HL-60 (cell line): Measurements from ENCODE around the gene HIGD2B.
"Not testable (repeated sequence)": the region's sequence is repeated elsewhere in the genome, so short reads cannot be mapped to it uniquely, and the experiment has no call there.

Experiments
- DNase-seq, 2 experiments: peaks; one replicate each; pipeline ENCODE4 v3.0.0-alpha.2; 2010 to 2020; ENCODE audit warnings: low read depth in 1 of 2, low spot score in 1 of 2
- H3K27ac ChIP-seq: fragments of 250-450 bp; sonication (Bioruptor Pico); replicated peaks from 2 replicates; pipeline ENCODE4 v1.5.1; 2020; ENCODE audit warnings: mild to moderate bottlenecking, moderate library complexity
- H3K27me3 ChIP-seq: fragments of 250-450 bp; sonication (Bioruptor Pico); 2 replicates; pipeline ENCODE4 v1.5.1; 2021; ENCODE audit warnings: mild to moderate bottlenecking, moderate library complexity; ENCODE audit not compliant: insufficient read depth, poor library complexity, severe bottlenecking
- H3K4me3 ChIP-seq: replicated peaks from 2 replicates; pipeline ENCODE4 v1.5.1; 2011; ENCODE audit warnings: mild to moderate bottlenecking, control low read depth, low read length; ENCODE audit not compliant: insufficient read depth
- CTCF ChIP-seq: IDR thresholded peaks from one replicate; pipeline ENCODE4 v1.5.1; 2011; ENCODE audit warnings: low read length, control low read depth, inconsistent platforms; ENCODE audit not compliant: insufficient read depth
- GABPA ChIP-seq: IDR thresholded peaks from 2 replicates; pipeline ENCODE4 v1.6.1; 2012; ENCODE audit warnings: low read depth
- POLR2AphosphoS5 ChIP-seq: IDR thresholded peaks from 2 replicates; pipeline ENCODE4 v1.6.1; 2012; ENCODE audit warnings: low read depth
- REST ChIP-seq: IDR thresholded peaks from 2 replicates; pipeline ENCODE4 v1.6.1; 2012; ENCODE audit warnings: low read depth; ENCODE audit not compliant: insufficient replicate concordance
- SPI1 ChIP-seq: IDR thresholded peaks from 2 replicates; pipeline ENCODE4 v1.6.1; 2012; ENCODE audit warnings: low read depth, mild to moderate bottlenecking, borderline replicate concordance

HIGD2B gene

GRCh38 chr15:72671525-72671924 is 14.5 kb downstream of the HIGD2B start:
- no peak overlapping the region for H3K27ac ChIP-seq
- DNase-seq: no peak
- H3K27me3 ChIP-seq: no peaks in the 10 kb centered on the region
- TF ChIP-seq REST (no peak), GABPA (no peak), CTCF (no peak), SPI1 (no peak), POLR2AphosphoS5 (no peak)
- H3K4me3 ChIP-seq: no peak overlapping the region

- not testable (repeated sequence) for H3K27ac ChIP-seq, H3K27me3 ChIP-seq
- peak; percentile 62 for TF ChIP-seq CTCF
- H3K4me3 ChIP-seq: peak overlapping the region; percentile 28
- peak in 1 of 2 experiments; percentile 80 for DNase-seq
These were observed 15.2 kb downstream of the HIGD2B start for GRCh38 chr15:72670656-72671352.

- DNase-seq, H3K27me3 ChIP-seq, H3K27ac ChIP-seq, H3K4me3 ChIP-seq: not testable (repeated sequence)
These were observed 16.2 kb downstream of the HIGD2B start for GRCh38 chr15:72669803-72670202.

GRCh38 chr15:72665706-72666105 is 20.3 kb downstream of the HIGD2B start:
- not testable (repeated sequence) for H3K4me3 ChIP-seq, DNase-seq, H3K27ac ChIP-seq, H3K27me3 ChIP-seq

GRCh38 chr15:72663931-72664330 is 22.1 kb downstream of the HIGD2B start:
- not testable (repeated sequence) for H3K27me3 ChIP-seq, H3K4me3 ChIP-seq, H3K27ac ChIP-seq, DNase-seq

GRCh38 chr15:72661081-72661480 is 24.9 kb downstream of the HIGD2B start:
- not testable (repeated sequence) for H3K27me3 ChIP-seq

GRCh38 chr15:72656014-72656413 is 30.0 kb downstream of the HIGD2B start:
- not testable (repeated sequence) for DNase-seq, H3K4me3 ChIP-seq, H3K27me3 ChIP-seq

More at GRCh38 chr15:72661081-72661480, 24.9 kb downstream of the HIGD2B start:
- H3K4me3 ChIP-seq, H3K27ac ChIP-seq, DNase-seq: not testable (repeated sequence)

GRCh38 chr15:72654397-72654796 is 31.6 kb downstream of the HIGD2B start, which contains the start of gene GOLGA6B:
Gene GOLGA6B (plus strand): TSS chr15:72654697. CDS start chr15:72654738, 41 bp downstream.
- H3K27me3 ChIP-seq, DNase-seq, H3K4me3 ChIP-seq, H3K27ac ChIP-seq: not testable (repeated sequence)

More at GRCh38 chr15:72656014-72656413, 30.0 kb downstream of the HIGD2B start:
- H3K27ac ChIP-seq: not testable (repeated sequence)

- not testable (repeated sequence) for DNase-seq, H3K27ac ChIP-seq, H3K4me3 ChIP-seq, H3K27me3 ChIP-seq
These were observed 37.2 kb downstream of the HIGD2B start for GRCh38 chr15:72648631-72649253.

- DNase-seq: not testable (repeated sequence)
These were observed 43.7 kb downstream of the HIGD2B start for GRCh38 chr15:72642271-72642670.

More at GRCh38 chr15:72642271-72642670, 43.7 kb downstream of the HIGD2B start:
- H3K27me3 ChIP-seq, H3K27ac ChIP-seq, H3K4me3 ChIP-seq: not testable (repeated sequence)
